ENCODE data around the gene SLC7A6OS. TPM values are rescaled to one million over a fixed set of nuclear protein-coding genes. Genes with fewer than 3 reads are reported as not detected.

The SLC7A6OS gene
- total RNA-seq, 1 experiment from 2014 or later: 16.0 TPM

- no peak for DNase-seq (ENCODE audit: low read depth, low spot score)
- ChIA-PET CTCF (no interaction called here), POLR2A (no interaction called here)
- no peak overlapping the region for H3K4me3 ChIP-seq (ENCODE audit: low read depth in 2 of 2, low read length in 2 of 2)
- no peaks in the 10 kb centered on the region for H3K9me3 ChIP-seq (ENCODE audit: control insufficient read depth, insufficient read depth, low read depth, low read length)
- H3K4me1 ChIP-seq (ENCODE audit: control insufficient read depth, insufficient read depth, low read length): no peaks in the 10 kb centered on the region
- in situ Hi-C loops (cut with HindIII; ENCODE audit: low pct_unique_long_range_greater_than_20kb, low sequenced_read_pairs) (no loop called here), intact Hi-C loops (cut with micrococcal nuclease; ENCODE audit: unreplicated experiment) (no loop called here)
- no peak for ATAC-seq
- BruUV-seq (replicated peaks): no TSS peak
- no peaks in the 10 kb centered on the region; the same call in 1 of the 2 replicates for H3K36me3 ChIP-seq (ENCODE audit: control insufficient read depth, insufficient read depth, low read length)
- H3K27me3 ChIP-seq (ENCODE audit: control insufficient read depth, insufficient read depth, low read length): no peaks in the 10 kb centered on the region
- TF ChIP-seq TCF7L2 (IDR thresholded peaks at IDR 0.05; ENCODE audit: low read depth, low read length) (no peak), REST (IDR thresholded peaks at IDR 0.05; ENCODE audit: insufficient read depth in 1 of 2, low read depth in 2 of 2, low read length in 1 of 2) (no peak), SIN3A (IDR thresholded peaks at IDR 0.05; ENCODE audit: borderline replicate concordance, insufficient read depth, low read depth, low read length) (no peak)
- H3K27ac ChIP-seq (ENCODE audit: low read length): no peak overlapping the region
Observed at GRCh38 chr16:68351463-68351862, 40.7 kb upstream of the SLC7A6OS start.

GRCh38 chr16:68350813-68351350 lies 40.1 kb upstream of the SLC7A6OS start:
- no TSS peak for BruUV-seq (replicated peaks)

More at GRCh38 chr16:68350813-68351350, 40.1 kb upstream of the SLC7A6OS start:
- ATAC-seq: no peak
- no peak for TF ChIP-seq POLR2AphosphoS5 (IDR thresholded peaks at IDR 0.05; ENCODE audit: low read depth, low read length)
- no peak for TF ChIP-seq SIN3A (IDR thresholded peaks at IDR 0.05; ENCODE audit: borderline replicate concordance, insufficient read depth, low read depth, low read length)
- TF ChIP-seq CTCF (IDR thresholded peaks at IDR 0.05): no peak
- no peak for TF ChIP-seq TCF7L2 (IDR thresholded peaks at IDR 0.05; ENCODE audit: low read depth, low read length)
- TF ChIP-seq REST (IDR thresholded peaks at IDR 0.05; ENCODE audit: insufficient read depth in 1 of 2, low read depth in 2 of 2, low read length in 1 of 2): no peak
- DNase-seq (ENCODE audit: low read depth, low spot score): no peak
- H3K27ac ChIP-seq (ENCODE audit: low read length): no peak overlapping the region
- H3K4me1 ChIP-seq (ENCODE audit: control insufficient read depth, insufficient read depth, low read length): no peaks in the 10 kb centered on the region
- ChIA-PET POLR2A (no interaction called here), CTCF (no interaction called here)
- no peaks in the 10 kb centered on the region for H3K9me3 ChIP-seq (ENCODE audit: control insufficient read depth, insufficient read depth, low read depth, low read length)
- H3K4me3 ChIP-seq (ENCODE audit: low read depth in 2 of 2, low read length in 2 of 2): no peak overlapping the region
- H3K36me3 ChIP-seq (ENCODE audit: control insufficient read depth, insufficient read depth, low read length): no peaks in the 10 kb centered on the region; the same call in 1 of the 2 replicates
- in situ Hi-C loops (cut with HindIII; ENCODE audit: low pct_unique_long_range_greater_than_20kb, low sequenced_read_pairs): no loop called here
- intact Hi-C loops (cut with micrococcal nuclease; ENCODE audit: unreplicated experiment): no loop called here
- H3K27me3 ChIP-seq (ENCODE audit: control insufficient read depth, insufficient read depth, low read length): no peaks in the 10 kb centered on the region
